GM23338 (cell line): ENCODE results near the gene FAM89A. TPM values are rescaled to one million over a fixed set of nuclear protein-coding genes. Genes with fewer than 3 reads are reported as not detected.
"Not testable (repeated sequence)": the region's sequence is repeated elsewhere in the genome, so short reads cannot be mapped to it uniquely, and the experiment has no call there.

Experiments used
- ATAC-seq: fragments of 200-7000 bp; cut with Tn5 transposase; 3 replicates; pipeline ENCODE4 v1.9.1; 2020
- DNase-seq: peaks from one replicate; pipeline ENCODE4 v3.0.0-alpha.2; 2015; ENCODE audit warnings: low spot score
- H2AFZ ChIP-seq: fragments of 200-600 bp; sonication (generic); 2 replicates; pipeline ENCODE4 v1.8.0; 2016; ENCODE audit warnings: antibody characterized with exemption, mild to moderate bottlenecking, moderate library complexity
- H3F3A ChIP-seq: fragments of 200-600 bp; sonication (generic); replicated peaks from 2 replicates; pipeline ENCODE4 v1.8.0; 2017; ENCODE audit warnings: antibody characterized with exemption, mixed run types, low read depth
- H3K27ac ChIP-seq: fragments of 200-600 bp; sonication (generic); 2 replicates; pipeline ENCODE4 v1.6.1; 2016; ENCODE audit warnings: low read depth
- H3K27me3 ChIP-seq: fragments of 200-600 bp; sonication (generic); 2 replicates; pipeline ENCODE4 v1.8.0; 2016; ENCODE audit warnings: mild to moderate bottlenecking, mixed run types, moderate library complexity; ENCODE audit not compliant: insufficient read depth
- H3K36me3 ChIP-seq: fragments of 200-600 bp; sonication (generic); 2 replicates; pipeline ENCODE4 v1.8.0; 2016; ENCODE audit warnings: mild to moderate bottlenecking; ENCODE audit not compliant: insufficient read depth
- H3K4me1 ChIP-seq: fragments of 200-600 bp; sonication (generic); 2 replicates; pipeline ENCODE4 v1.8.0; 2016; ENCODE audit warnings: mild to moderate bottlenecking, moderate library complexity; ENCODE audit not compliant: insufficient read depth
- H3K4me2 ChIP-seq: fragments of 200-600 bp; sonication (generic); 2 replicates; pipeline ENCODE4 v1.7.1; 2017; ENCODE audit warnings: mixed run types
- H3K4me3 ChIP-seq: fragments of 200-600 bp; sonication (generic); 2 replicates; pipeline ENCODE4 v1.6.1; 2016; ENCODE audit warnings: mixed run types
- H3K79me2 ChIP-seq: fragments of 200-600 bp; sonication (generic); replicated peaks from 2 replicates; pipeline ENCODE4 v1.8.0; 2017; ENCODE audit warnings: mild to moderate bottlenecking; ENCODE audit not compliant: insufficient read depth
- H3K9me2 ChIP-seq: fragments of 200-600 bp; sonication (generic); 2 replicates; pipeline ENCODE4 v1.8.0; 2017; ENCODE audit not compliant: insufficient read depth
- H4K20me1 ChIP-seq: fragments of 200-600 bp; sonication (generic); replicated peaks from 2 replicates; pipeline ENCODE4 v1.8.0; 2017; ENCODE audit warnings: mild to moderate bottlenecking; ENCODE audit not compliant: insufficient read depth
- H3K27ac Mint-ChIP-seq: 2 replicates; pipeline ENCODE4 v1.8.0; 2020; ENCODE audit warnings: inconsistent platforms, mild to moderate bottlenecking, moderate library complexity, mixed read lengths
- H3K27me3 Mint-ChIP-seq: 3 replicates; pipeline ENCODE4 v1.8.0; 2022; ENCODE audit warnings: low read depth, mild to moderate bottlenecking, moderate library complexity, mixed read lengths, inconsistent platforms; ENCODE audit not compliant: insufficient read depth, poor library complexity
- H3K36me3 Mint-ChIP-seq: 3 replicates; pipeline ENCODE4 v1.8.0; 2021; ENCODE audit warnings: low read depth, mild to moderate bottlenecking, inconsistent platforms, moderate library complexity, mixed read lengths
- H3K4me1 Mint-ChIP-seq: 3 replicates; pipeline ENCODE4 v1.8.0; 2020; ENCODE audit warnings: mild to moderate bottlenecking, inconsistent platforms, mixed read lengths
- H3K4me3 Mint-ChIP-seq: 3 replicates; pipeline ENCODE4 v1.8.0; 2021; ENCODE audit warnings: moderate library complexity, mild to moderate bottlenecking, inconsistent platforms, mixed read lengths
- H3K9me3 Mint-ChIP-seq: 3 replicates; pipeline ENCODE4 v1.8.0; 2020; ENCODE audit warnings: moderate library complexity, mild to moderate bottlenecking, inconsistent platforms, mixed read lengths
- CREB1 ChIP-seq: fragments of 250-450 bp; sonication (Bioruptor Pico); IDR thresholded peaks from 2 replicates; pipeline ENCODE4 v1.5.0; 2020; ENCODE audit warnings: low read depth, mild to moderate bottlenecking, moderate library complexity
- EZH2 ChIP-seq: fragments of 200-600 bp; sonication (generic); IDR thresholded peaks from one replicate; pipeline ENCODE4 v1.8.0; 2017; ENCODE audit warnings: antibody characterized with exemption, mild to moderate bottlenecking, low read depth; ENCODE audit not compliant: unreplicated experiment
- EZH2phosphoT487 ChIP-seq: fragments of 200-600 bp; sonication (generic); IDR thresholded peaks from one replicate; pipeline ENCODE4 v1.8.1; 2018; ENCODE audit warnings: antibody characterized with exemption; ENCODE audit not compliant: unreplicated experiment
- NANOG ChIP-seq: IDR thresholded peaks from 2 replicates; pipeline ENCODE4 v1.6.1; 2016; ENCODE audit warnings: antibody characterized with exemption, borderline replicate concordance
- POLR2AphosphoS5 ChIP-seq: IDR thresholded peaks from 2 replicates; pipeline ENCODE4 v1.6.1; 2016; ENCODE audit warnings: antibody characterized with exemption, low read depth
- STAT1 ChIP-seq: IDR thresholded peaks from one replicate; pipeline ENCODE4 v1.6.1; 2016; ENCODE audit warnings: antibody characterized with exemption; ENCODE audit not compliant: unreplicated experiment
- polyA plus RNA-seq: library from polyadenylated mRNA; unstranded; fragments of >200 nt; fragmentation: Nextera tagmentation; extraction: Ambion mirVana; gene quantifications from 2 replicates; pipeline ENCODE4 v1.2.1, GENCODE V29; 2016
- total RNA-seq: library from RNA; depleted of rRNA; stranded (reverse); fragments of >200 nt; shearing (Covaris generic); gene quantifications from 2 replicates; pipeline ENCODE4 v1.2.3, GENCODE V29; 2014
- TF ChIP-seq, protein P1 (sequence below): IDR thresholded peaks from 2 replicates; pipeline ENCODE4 v1.6.1; 2016; ENCODE audit warnings: antibody characterized with exemption
- TF ChIP-seq, protein P2 (sequence below), 2 experiments: fragments of 200-600 bp in 1 of 2; sonication (generic) in 1 of 2; conservative IDR thresholded peaks; 2 replicates each; pipeline versions ENCODE4 v1.5.1 to v1.6.1; 2016 to 2017; ENCODE audit warnings: antibody characterized with exemption in 2 of 2, low read depth in 2 of 2, mild to moderate bottlenecking in 2 of 2, moderate library complexity in 1 of 2

Gene FAM89A
- total and polyA plus RNA-seq, 2 experiments from 2014 or later: 3.2 to 3.8 TPM

- Histone ChIP-seq H3K4me3 (no peak overlapping the region), H3K79me2 (0 out of 2 replicates have a peak, but pooled peaks cover 3% of the 10 kb centered on the region), H3F3A (no peaks in the 10 kb centered on the region), H3K27ac (no peak overlapping the region), H2AFZ (no peak overlapping the region), H3K9me2 (no peaks in the 10 kb centered on the region), H3K4me1 (0 out of 2 replicates have a peak, but pooled peaks cover 13% of the 10 kb centered on the region), H3K36me3 (no peaks in the 10 kb centered on the region), H4K20me1 (peaks cover 82% of the 10 kb centered on the region), H3K4me2 (no peak overlapping the region), H3K27me3 (peaks cover 82% of the 10 kb centered on the region)
- peaks cover 5% of the 10 kb centered on the region; the same call in 2 of the 3 replicates for H3K36me3 Mint-ChIP-seq
- TF ChIP-seq NANOG (no peak), EZH2 (no peak), EZH2phosphoT487 (no peak), POLR2AphosphoS5 (no peak)
- peak; percentile 39; the same call in 1 of the 3 replicates for ATAC-seq
- H3K9me3 Mint-ChIP-seq: no peaks in the 10 kb centered on the region; the same call in 2 of the 3 replicates
- no peaks in the 10 kb centered on the region for H3K27me3 Mint-ChIP-seq
- H3K4me3 Mint-ChIP-seq: no peak overlapping the region
- no peak for DNase-seq
- H3K27ac Mint-ChIP-seq: no peak overlapping the region
- H3K4me1 Mint-ChIP-seq: peaks cover 22% of the 10 kb centered on the region
These were observed 54.3 kb downstream of the FAM89A start for GRCh38 chr1:230985711-230986110.

- H3K27ac Mint-ChIP-seq, H3F3A ChIP-seq, H3K4me3 ChIP-seq, H3K36me3 Mint-ChIP-seq, H3K27me3 Mint-ChIP-seq, H3K9me2 ChIP-seq, H3K27ac ChIP-seq, H3K36me3 ChIP-seq, H2AFZ ChIP-seq, H3K79me2 ChIP-seq, H3K9me3 Mint-ChIP-seq: not testable (repeated sequence)
- peak overlapping the region; percentile 13; the same call in 1 of the 2 replicates for H3K4me2 ChIP-seq
- ATAC-seq (peak; percentile 88), DNase-seq (peak; percentile 81)
- Mint-ChIP-seq H3K4me3 (peak overlapping the region; percentile 38; the same call in 2 of the 3 replicates), H3K4me1 (peaks cover 25% of the 10 kb centered on the region)
- TF ChIP-seq NANOG (peak; percentile 91), POLR2AphosphoS5 (peak; percentile 58)
- peaks cover 90% of the 10 kb centered on the region for H3K27me3 ChIP-seq
- peaks cover 80% of the 10 kb centered on the region for H4K20me1 ChIP-seq
- H3K4me1 ChIP-seq: peaks cover 14% of the 10 kb centered on the region; the same call in 1 of the 2 replicates
These were observed 55.2 kb downstream of the FAM89A start for GRCh38 chr1:230984622-230985515.

GRCh38 chr1:230983811-230984210 is 56.2 kb downstream of the FAM89A start:
- TF ChIP-seq, protein P1, sequence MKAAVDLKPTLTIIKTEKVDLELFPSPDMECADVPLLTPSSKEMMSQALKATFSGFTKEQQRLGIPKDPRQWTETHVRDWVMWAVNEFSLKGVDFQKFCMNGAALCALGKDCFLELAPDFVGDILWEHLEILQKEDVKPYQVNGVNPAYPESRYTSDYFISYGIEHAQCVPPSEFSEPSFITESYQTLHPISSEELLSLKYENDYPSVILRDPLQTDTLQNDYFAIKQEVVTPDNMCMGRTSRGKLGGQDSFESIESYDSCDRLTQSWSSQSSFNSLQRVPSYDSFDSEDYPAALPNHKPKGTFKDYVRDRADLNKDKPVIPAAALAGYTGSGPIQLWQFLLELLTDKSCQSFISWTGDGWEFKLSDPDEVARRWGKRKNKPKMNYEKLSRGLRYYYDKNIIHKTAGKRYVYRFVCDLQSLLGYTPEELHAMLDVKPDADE: no peak
- TF ChIP-seq, protein P2, sequence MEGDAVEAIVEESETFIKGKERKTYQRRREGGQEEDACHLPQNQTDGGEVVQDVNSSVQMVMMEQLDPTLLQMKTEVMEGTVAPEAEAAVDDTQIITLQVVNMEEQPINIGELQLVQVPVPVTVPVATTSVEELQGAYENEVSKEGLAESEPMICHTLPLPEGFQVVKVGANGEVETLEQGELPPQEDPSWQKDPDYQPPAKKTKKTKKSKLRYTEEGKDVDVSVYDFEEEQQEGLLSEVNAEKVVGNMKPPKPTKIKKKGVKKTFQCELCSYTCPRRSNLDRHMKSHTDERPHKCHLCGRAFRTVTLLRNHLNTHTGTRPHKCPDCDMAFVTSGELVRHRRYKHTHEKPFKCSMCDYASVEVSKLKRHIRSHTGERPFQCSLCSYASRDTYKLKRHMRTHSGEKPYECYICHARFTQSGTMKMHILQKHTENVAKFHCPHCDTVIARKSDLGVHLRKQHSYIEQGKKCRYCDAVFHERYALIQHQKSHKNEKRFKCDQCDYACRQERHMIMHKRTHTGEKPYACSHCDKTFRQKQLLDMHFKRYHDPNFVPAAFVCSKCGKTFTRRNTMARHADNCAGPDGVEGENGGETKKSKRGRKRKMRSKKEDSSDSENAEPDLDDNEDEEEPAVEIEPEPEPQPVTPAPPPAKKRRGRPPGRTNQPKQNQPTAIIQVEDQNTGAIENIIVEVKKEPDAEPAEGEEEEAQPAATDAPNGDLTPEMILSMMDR (conservative IDR thresholded peaks at IDR 0.05; ENCODE audit: low read depth in 2 of 2): no peak
- TF ChIP-seq NANOG: no peak
- TF ChIP-seq POLR2AphosphoS5: no peak
- TF ChIP-seq CREB1: no peak
- TF ChIP-seq EZH2phosphoT487: no peak
- TF ChIP-seq STAT1: no peak
- Mint-ChIP-seq H3K27ac (no peak overlapping the region), H3K4me3 (no peak overlapping the region; the same call in 2 of the 3 replicates), H3K9me3 (no peaks in the 10 kb centered on the region; the same call in 2 of the 3 replicates), H3K4me1 (peaks cover 29% of the 10 kb centered on the region), H3K27me3 (peaks cover 5% of the 10 kb centered on the region), H3K36me3 (peaks cover 5% of the 10 kb centered on the region)
- Histone ChIP-seq H3K4me3 (no peak overlapping the region), H3F3A (no peaks in the 10 kb centered on the region), H3K9me2 (no peaks in the 10 kb centered on the region), H3K27me3 (peaks cover 95% of the 10 kb centered on the region), H3K4me2 (no peak overlapping the region), H2AFZ (no peak overlapping the region), H3K79me2 (0 out of 2 replicates have a peak, but pooled peaks cover 8% of the 10 kb centered on the region), H3K4me1 (peaks cover 18% of the 10 kb centered on the region; the same call in 1 of the 2 replicates), H3K27ac (no peak overlapping the region), H4K20me1 (peaks cover 72% of the 10 kb centered on the region), H3K36me3 (no peaks in the 10 kb centered on the region)
- no peak for ATAC-seq
- DNase-seq: no peak
